H1 (cell line): ENCODE measurements around the gene UBE2E1. TPM values are rescaled to one million over a fixed set of nuclear protein-coding genes. Genes with fewer than 3 reads are reported as not detected.

Source experiments
- CTCF ChIA-PET: fragments of 300-600 bp; sonication (Branson Sonifier 250); formaldehyde crosslinking; loops from one replicate; lab custom pipeline; 2021; ENCODE audit not compliant: partially characterized antibody; lab: Charles Lee
- POLR2A ChIA-PET: fragments of 300-600 bp; sonication (Branson Sonifier 250); formaldehyde crosslinking; loops from one replicate; lab custom pipeline; 2021; ENCODE audit warnings: inconsistent platforms; ENCODE audit not compliant: partially characterized antibody; lab: Charles Lee
- DNase-seq, 2 experiments: peaks; one replicate each; pipeline versions ENCODE4 v3.0.0 to v3.0.0-alpha.2; 2010 to 2022; ENCODE audit warnings: low spot score in 2 of 2, low read depth in 1 of 2, mixed read lengths in 1 of 2
- FAIRE-seq: peaks from 2 replicates; lab custom pipeline; 2011; peaks lifted over from hg19 to GRCh38; lab: Jason Lieb, UNC
- H2AFZ ChIP-seq: 2 replicates; pipeline ENCODE4 v1.8.1; 2012; ENCODE audit warnings: low read length, inconsistent platforms
- H2AK5ac ChIP-seq: 2 replicates; pipeline ENCODE4 v1.6.1; 2013; ENCODE audit warnings: low read depth, low read length
- H2BK120ac ChIP-seq: replicated peaks from 2 replicates; pipeline ENCODE3; 2013; ENCODE audit warnings: low read depth, low read length, inconsistent platforms
- H2BK12ac ChIP-seq: 2 replicates; pipeline ENCODE4 v1.6.1; 2013; ENCODE audit warnings: low read depth, low read length
- H2BK15ac ChIP-seq: 2 replicates; pipeline ENCODE4 v1.6.1; 2013; ENCODE audit warnings: low read length
- H2BK20ac ChIP-seq: 2 replicates; pipeline ENCODE4 v1.6.1; 2013; ENCODE audit warnings: low read length
- H2BK5ac ChIP-seq: 2 replicates; pipeline ENCODE4 v1.6.1; 2013; ENCODE audit warnings: low read depth, low read length
- H3K14ac ChIP-seq: 2 replicates; pipeline ENCODE4 v1.6.1; 2013; ENCODE audit warnings: inconsistent platforms; ENCODE audit not compliant: insufficient read length
- H3K18ac ChIP-seq: 2 replicates; pipeline ENCODE4 v1.6.1; 2013; ENCODE audit warnings: low read length; ENCODE audit errors: extremely low read depth
- H3K23ac ChIP-seq: 2 replicates; pipeline ENCODE4 v1.6.1; 2013; ENCODE audit warnings: inconsistent platforms; ENCODE audit not compliant: insufficient read length
- H3K23me2 ChIP-seq: 2 replicates; pipeline ENCODE4 v1.6.1; 2013; ENCODE audit warnings: low read depth, low read length
- H3K27ac ChIP-seq: 2 replicates; pipeline ENCODE4 v1.6.1; 2011; ENCODE audit warnings: low read depth, low read length, inconsistent platforms
- H3K27me3 ChIP-seq, 4 experiments: replicated peaks in 1 of 4; 1 replicate in 1 of 4; 2 replicates in 3 of 4; pipeline versions ENCODE4 v1.6.1 to v1.8.1; 2011 to 2013; ENCODE audit warnings: low read length in 3 of 4, mild to moderate bottlenecking in 3 of 4, inconsistent platforms in 2 of 4, mixed read lengths in 2 of 4, moderate library complexity in 1 of 4; ENCODE audit not compliant: control insufficient read depth in 3 of 4, insufficient read depth in 3 of 4; ENCODE audit errors: extremely low read depth in 1 of 4
- H3K36me3 ChIP-seq, 4 experiments: 2 replicates each; pipeline versions ENCODE4 v1.6.1 to v1.8.1; 2011 to 2013; ENCODE audit warnings: mild to moderate bottlenecking in 4 of 4, low read length in 3 of 4, moderate library complexity in 2 of 4, control low read depth in 1 of 4, inconsistent platforms in 1 of 4; ENCODE audit not compliant: insufficient read depth in 4 of 4, control insufficient read depth in 2 of 4
- H3K4ac ChIP-seq: replicated peaks from 2 replicates; pipeline ENCODE3; 2013; ENCODE audit warnings: low read length, low read depth, mixed read lengths, inconsistent platforms; ENCODE audit not compliant: insufficient read length
- H3K4me1 ChIP-seq, 4 experiments: replicated peaks in 1 of 4; 1 replicate in 1 of 4; 2 replicates in 3 of 4; pipeline versions ENCODE4 v1.6.1 to v1.8.1; 2011 to 2013; ENCODE audit warnings: low read length in 3 of 4, inconsistent platforms in 2 of 4, mixed read lengths in 1 of 4; ENCODE audit not compliant: insufficient read depth in 4 of 4, control insufficient read depth in 3 of 4
- H3K4me2 ChIP-seq, 2 experiments: 2 replicates each; pipeline versions ENCODE4 v1.6.1 to v1.8.1; 2011 to 2013; ENCODE audit warnings: low read depth in 2 of 2, low read length in 2 of 2, control low read depth in 1 of 2, inconsistent platforms in 1 of 2, mild to moderate bottlenecking in 1 of 2; ENCODE audit not compliant: insufficient read depth in 1 of 2
- H3K4me3 ChIP-seq, 4 experiments: fragments of 200-600, 300-600 bp in 1 of 4; sonication (generic), shearing (Covaris generic), sonication (Bioruptor Twin) in 1 of 4; 2 replicates each; pipeline versions ENCODE4 v1.5.1 to v1.8.1; 2011 to 2016; ENCODE audit warnings: low read length in 4 of 4, low read depth in 3 of 4, control low read depth in 2 of 4, inconsistent platforms in 2 of 4, mild to moderate bottlenecking in 2 of 4, mixed read lengths in 1 of 4, moderate library complexity in 1 of 4; ENCODE audit not compliant: insufficient read depth in 2 of 4; ENCODE audit errors: extremely low read depth in 1 of 4
- H3K56ac ChIP-seq: replicated peaks from 2 replicates; pipeline ENCODE3; 2013; ENCODE audit warnings: low read depth, mild to moderate bottlenecking, mixed read lengths, low read length, inconsistent platforms; ENCODE audit not compliant: insufficient read length
- H3K79me1 ChIP-seq: 2 replicates; pipeline ENCODE4 v1.6.1; 2013; ENCODE audit warnings: low read depth, low read length, control low read depth
- H3K79me2 ChIP-seq, 2 experiments: 2 replicates each; pipeline versions ENCODE4 v1.6.1 to v1.8.1; 2012 to 2013; ENCODE audit warnings: low read length in 2 of 2, mild to moderate bottlenecking in 2 of 2, inconsistent platforms in 1 of 2; ENCODE audit not compliant: insufficient read depth in 2 of 2, control insufficient read depth in 1 of 2
- H3K9ac ChIP-seq, 4 experiments: replicated peaks in 1 of 4; 1 replicate in 1 of 4; 2 replicates in 3 of 4; pipeline versions ENCODE4 v1.6.1 to v1.8.1; 2011 to 2013; ENCODE audit warnings: low read depth in 3 of 4, low read length in 3 of 4, control low read depth in 2 of 4, mild to moderate bottlenecking in 2 of 4, moderate library complexity in 2 of 4, inconsistent platforms in 1 of 4; ENCODE audit errors: extremely low read depth in 1 of 4
- H3K9me3 ChIP-seq, 2 experiments: 2 replicates each; pipeline versions ENCODE4 v1.6.1 to v1.8.1; 2012 to 2013; ENCODE audit warnings: mild to moderate bottlenecking in 2 of 2, moderate library complexity in 2 of 2, control low read depth in 1 of 2, inconsistent platforms in 1 of 2, low read depth in 1 of 2, low read length in 1 of 2, mixed read lengths in 1 of 2; ENCODE audit not compliant: insufficient read depth in 2 of 2
- H4K20me1 ChIP-seq, 2 experiments: replicated peaks in 1 of 2; 2 replicates each; pipeline versions ENCODE3 to v1.8.1; 2011 to 2013; ENCODE audit warnings: inconsistent platforms in 2 of 2, low read length in 2 of 2, mild to moderate bottlenecking in 1 of 2; ENCODE audit not compliant: insufficient read depth in 2 of 2, control insufficient read depth in 1 of 2
- H4K5ac ChIP-seq: 2 replicates; pipeline ENCODE4 v1.6.1; 2013; ENCODE audit warnings: low read length, low read depth, mixed read lengths, inconsistent platforms; ENCODE audit not compliant: insufficient read length
- H4K8ac ChIP-seq: 2 replicates; pipeline ENCODE4 v1.8.0; 2013; ENCODE audit warnings: mild to moderate bottlenecking, moderate library complexity, low read length, inconsistent platforms; ENCODE audit not compliant: insufficient read depth; ENCODE audit errors: extremely low read depth
- H4K91ac ChIP-seq: replicated peaks from 2 replicates; pipeline ENCODE3; 2013; ENCODE audit warnings: low read length, mixed read lengths, inconsistent platforms; ENCODE audit not compliant: insufficient read length
- BACH1 ChIP-seq: IDR thresholded peaks from 2 replicates; pipeline ENCODE4 v1.6.1; 2012; ENCODE audit warnings: low read length, improper control_type of control experiment
- BCL11A ChIP-seq, 2 experiments: IDR thresholded peaks; one replicate each; pipeline ENCODE4 v1.6.1; 2011; ENCODE audit warnings: low read depth in 2 of 2, low read length in 2 of 2, mild to moderate bottlenecking in 2 of 2
- CBX5 ChIP-seq: fragments of 300-800, 300-1000 bp; sonication (generic); IDR thresholded peaks from 2 replicates; pipeline ENCODE4 v1.7.1; 2016; ENCODE audit warnings: antibody characterized with exemption, low read length, low read depth
- CTBP2 ChIP-seq: IDR thresholded peaks from 2 replicates; pipeline ENCODE4 v1.7.0; 2011; ENCODE audit warnings: borderline replicate concordance, mild to moderate bottlenecking, moderate library complexity, mixed read lengths, low read length; ENCODE audit not compliant: insufficient read depth, insufficient read length
- FOSL1 ChIP-seq: IDR thresholded peaks from 2 replicates; pipeline ENCODE4 v1.6.1; 2011; ENCODE audit warnings: mild to moderate bottlenecking, low read depth, low read length, moderate library complexity; ENCODE audit not compliant: insufficient read depth
- GTF2F1 ChIP-seq: IDR thresholded peaks from 2 replicates; pipeline ENCODE4 v1.6.1; 2012; ENCODE audit warnings: low read depth, low read length, improper control_type of control experiment, borderline replicate concordance
- KDM5A ChIP-seq: fragments of 200-600 bp; IDR thresholded peaks from 2 replicates; pipeline ENCODE4 v1.7.1; 2012; ENCODE audit warnings: mild to moderate bottlenecking, low read length, inconsistent platforms, mixed read lengths
- RFX5 ChIP-seq: IDR thresholded peaks from 2 replicates; pipeline ENCODE4 v1.6.1; 2011; ENCODE audit warnings: low read depth, low read length, improper control_type of control experiment, borderline replicate concordance
- RNF2 ChIP-seq: fragments of 200-900, 300-1000 bp; sonication (generic); IDR thresholded peaks from 2 replicates; pipeline ENCODE4 v1.7.1; 2016; ENCODE audit warnings: borderline replicate concordance, low read depth, mild to moderate bottlenecking, antibody characterized with exemption, low read length; ENCODE audit not compliant: poor library complexity, severe bottlenecking; ENCODE audit errors: missing control alignments
- SRF ChIP-seq: IDR thresholded peaks from 2 replicates; pipeline ENCODE4 v1.6.1; 2011; ENCODE audit warnings: mild to moderate bottlenecking, low read depth, low read length, moderate library complexity
- SUZ12 ChIP-seq: fragments of 200-600 bp; sonication (generic); IDR thresholded peaks from 2 replicates; pipeline ENCODE4 v1.6.1; 2012; ENCODE audit warnings: mild to moderate bottlenecking, inconsistent platforms, low read length, moderate library complexity, mixed read lengths
- YY1 ChIP-seq: IDR thresholded peaks from 2 replicates; pipeline ENCODE4 v1.6.1; 2011; ENCODE audit warnings: low read depth, mild to moderate bottlenecking, low read length
- WGBS, 2 experiments: shearing (Covaris generic) in 1 of 2; methylation state at CpG; one replicate each; pipeline versions ENCODE4 v1.1.6 to v1.1.7; 2013 to 2015; ENCODE audit warnings: low lambda C conversion rate in 2 of 2, mixed read lengths in 2 of 2, inconsistent platforms in 1 of 2, low coverage in 1 of 2, missing lambda C conversion rate in 1 of 2; ENCODE audit not compliant: insufficient replicate concordance in 2 of 2, insufficient coverage in 1 of 2, insufficient read length in 1 of 2; ENCODE audit errors: extremely low coverage in 1 of 2, missing lambda C conversion rate in 1 of 2; 5-methylcytosine and 5-hydroxymethylcytosine counted together
- polyA plus RNA-seq, 7 experiments: library from polyadenylated mRNA; depleted of rRNA in 3 of 7; stranded (reverse) in 5 of 7; unstranded in 2 of 7; fragments of >200 nt in 5 of 7; fragments of 200-250 nt in 2 of 7; gene quantifications; 1 replicate in 5 of 7; 2 replicates in 1 of 7; 4 replicates in 1 of 7; pipeline versions ENCODE4 v1.2.1 to v1.2.3, GENCODE V29; 2011 to 2013; ENCODE audit warnings: missing spikeins in 2 of 7, mixed read lengths in 2 of 7
- total RNA-seq: library from RNA; stranded (reverse); fragmentation: NEBNext Ultra II Directional; extraction: Animal tissue kit (Norgen Biotek cat#: 25700); gene quantifications from 2 replicates; pipeline ENCODE4 v1.2.1, GENCODE V29; 2021
- TF ChIP-seq, protein P1 (sequence below): IDR thresholded peaks from 2 replicates; pipeline ENCODE4 v1.6.1; 2011; ENCODE audit warnings: low read depth, mild to moderate bottlenecking, low read length; ENCODE audit not compliant: insufficient read depth

The UBE2E1 gene
- total and polyA plus RNA-seq, 2 of the 8 experiments (the other 6 are each of a cell fraction or from before 2014, with no cell fraction given), result 109 to 141 TPM

DNA sequence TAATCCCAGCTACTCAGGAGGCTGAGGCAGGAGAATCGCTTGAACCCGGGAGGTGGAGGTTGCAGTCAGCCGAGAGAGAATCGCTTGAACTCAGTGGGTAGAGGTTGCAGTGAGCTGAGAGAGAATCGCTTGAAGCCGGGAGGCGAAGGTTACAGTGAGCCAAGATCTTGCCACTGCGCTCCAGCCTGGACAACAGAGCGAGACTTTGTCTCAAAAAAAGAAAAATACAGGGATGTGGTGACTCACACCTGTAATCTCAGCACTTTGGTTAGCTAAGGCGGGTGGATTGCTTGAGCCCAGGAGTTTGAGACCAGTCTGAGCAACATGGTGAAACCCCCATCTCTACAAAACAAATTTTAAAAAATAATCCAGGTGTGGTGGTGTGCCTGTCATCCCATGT, 26.8 kb downstream of the UBE2E1 start:
- Histone ChIP-seq H3K4ac (no peak overlapping the region), H2BK15ac (no peak overlapping the region), H3K18ac (no peak overlapping the region), H2AK5ac (no peak overlapping the region), H3K14ac (no peak overlapping the region), H3K4me2 (no peak overlapping the region), H2BK12ac (no peak overlapping the region), H3K56ac (no peak overlapping the region), H2BK120ac (no peak overlapping the region), H3K23ac (no peak overlapping the region), H3K27me3 (no peaks in the 10 kb centered on the region), H3K36me3 (no peaks in the 10 kb centered on the region), H2BK20ac (no peak overlapping the region), H3K79me2 (peaks cover 0 to 97% of the 10 kb centered on the region in 2 experiments; a peak in 2 of 4 replicates), H2BK5ac (no peak overlapping the region), H3K9ac (no peak overlapping the region), H3K4me3 (no peak overlapping the region), H4K20me1 (peaks cover 3 to 10% of the 10 kb centered on the region in 2 experiments), H3K79me1 (peaks cover 4% of the 10 kb centered on the region), H4K8ac (no peak overlapping the region), H3K23me2 (no peaks in the 10 kb centered on the region), H4K5ac (no peak overlapping the region), H3K27ac (no peak overlapping the region), H3K9me3 (no peaks in the 10 kb centered on the region), H4K91ac (no peak overlapping the region), H2AFZ (no peak overlapping the region), H3K4me1 (no peaks in the 10 kb centered on the region; a peak in 2 of 7 replicates)
- DNase-seq, result no peak
- WGBS, 2 experiments, result 92% methylated on average over 10 of the region's 10 CpGs; no CpG with 5 or more reads in 1 of the 2 experiments
- FAIRE-seq, result no peak
- ChIA-PET POLR2A (interaction anchor here (1.9 kb wide), 2 partner anchors 25 to 85 kb away, joined by 5 to 11 read pairs; partner anchors contain the start of genes NKIRAS1 and RPL15), CTCF (interaction anchor here (1.0 to 2.7 kb wide), 6 partner anchors 10 to 85 kb away, joined by 3 to 13 read pairs (median 3); partner anchors contain the start of genes NKIRAS1 and RPL15)
- TF ChIP-seq RNF2 (no peak), BCL11A (IDR thresholded peaks at IDR 0.05; ENCODE audit: low read depth in 2 of 2, low read length in 2 of 2) (no peak), FOSL1 (no peak), CTBP2 (no peak), RFX5 (no peak), GTF2F1 (no peak), SUZ12 (no peak), KDM5A (no peak), CBX5 (no peak), BACH1 (no peak), SRF (no peak), YY1 (no peak)
- TF ChIP-seq, protein P1, sequence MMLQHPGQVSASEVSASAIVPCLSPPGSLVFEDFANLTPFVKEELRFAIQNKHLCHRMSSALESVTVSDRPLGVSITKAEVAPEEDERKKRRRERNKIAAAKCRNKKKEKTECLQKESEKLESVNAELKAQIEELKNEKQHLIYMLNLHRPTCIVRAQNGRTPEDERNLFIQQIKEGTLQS, result no peak
